Measurements from ENCODE around the gene TBC1D14. TPM values are rescaled to one million over a fixed set of nuclear protein-coding genes. Genes with fewer than 3 reads are reported as not detected.
A peak's percentile ranks its signal among the peaks of the same experiment; 100 is the strongest.

TBC1D14 gene
- total RNA-seq, 1 experiment from 2014 or later: 50.2 TPM

- H4K8ac ChIP-seq (replicated peaks; ENCODE audit: insufficient read length, low read depth, low read length): no peak overlapping the region
- H3T11ph ChIP-seq (ENCODE audit: low read length): no peak overlapping the region
- no peak overlapping the region for H3K23ac ChIP-seq (ENCODE audit: insufficient read length, low read depth, low read length)
- no peaks in the 10 kb centered on the region; the same call in 1 of the 2 replicates for H3K27me3 Mint-ChIP-seq (ENCODE audit: low read depth)
- no CpG with 5 or more reads among the region's 28 CpGs for WGBS (ENCODE audit: extremely low coverage, insufficient read length, low lambda C conversion rate)
- no peak overlapping the region for H3K56ac ChIP-seq (ENCODE audit: insufficient read length, low read depth, low read length)
- no peak for TF ChIP-seq CTCF (conservative IDR thresholded peaks at IDR 0.05)
- H3K4ac ChIP-seq (ENCODE audit: low read depth, low read length): no peak overlapping the region
- peak overlapping the region in 2 of 3 experiments; percentile 85 to 92; a peak in 1 of 7 replicates for H3K27ac Mint-ChIP-seq
- H4K5ac ChIP-seq (ENCODE audit: insufficient read length, low read depth, low read length): no peak overlapping the region
- H4K20me1 ChIP-seq (ENCODE audit: control insufficient read depth, insufficient read depth, insufficient read length): no peaks in the 10 kb centered on the region
- H3K27ac ChIP-seq (ENCODE audit: insufficient read length, low read depth, low read length): no peak overlapping the region
- H3K4me2 ChIP-seq (ENCODE audit: insufficient read depth, insufficient read length, low read length): no peak overlapping the region
- H3K14ac ChIP-seq (ENCODE audit: insufficient read depth, low read length): no peak overlapping the region; the same call in 1 of the 2 replicates
- H2BK120ac ChIP-seq (ENCODE audit: low read depth, low read length, poor library complexity, severe bottlenecking): no peak overlapping the region
- H3K4me1 Mint-ChIP-seq: peaks cover 7 to 15% of the 10 kb centered on the region in 2 experiments
- H2BK12ac ChIP-seq (ENCODE audit: insufficient read length, low read depth, low read length): no peak overlapping the region
- DNase-seq: no peak
- H2BK15ac ChIP-seq (ENCODE audit: low read depth, low read length): no peak overlapping the region
- H3K36me3 Mint-ChIP-seq (ENCODE audit: insufficient read depth in 1 of 3, low read depth in 3 of 3): peaks cover 24 to 64% (median 63%) of the 10 kb centered on the region in 3 experiments
- H3K4me3 Mint-ChIP-seq: no peak overlapping the region
- no peaks in the 10 kb centered on the region; the same call in 1 of the 2 replicates for H3K4me1 ChIP-seq (ENCODE audit: insufficient read depth, low read length)
- H4K91ac ChIP-seq (ENCODE audit: insufficient read length, low read depth, low read length): no peak overlapping the region
- no peaks in the 10 kb centered on the region for H3K79me2 ChIP-seq (ENCODE audit: insufficient read depth, low read length)
- no peak overlapping the region for H2BK20ac ChIP-seq (ENCODE audit: low read depth, low read length, poor library complexity, severe bottlenecking)
- no peak overlapping the region for H3K18ac ChIP-seq (ENCODE audit: insufficient read length, low read depth, low read length)
- H3K79me1 ChIP-seq (ENCODE audit: insufficient read depth, low read depth, low read length, poor library complexity, severe bottlenecking): no peaks in the 10 kb centered on the region
- H3K27me3 ChIP-seq (ENCODE audit: insufficient read depth, low read length): no peaks in the 10 kb centered on the region; the same call in 1 of the 2 replicates
- H3K23me2 ChIP-seq (ENCODE audit: insufficient read length, low read depth, low read length, poor library complexity, severe bottlenecking): no peaks in the 10 kb centered on the region
- H3K9ac ChIP-seq (ENCODE audit: extremely low read depth, insufficient read length, low read length): no peak overlapping the region
- H2AFZ ChIP-seq (ENCODE audit: low read length): no peak overlapping the region
- H2AK5ac ChIP-seq (ENCODE audit: insufficient read length, low read length): no peak overlapping the region
- H3K9me3 ChIP-seq (ENCODE audit: control insufficient read depth, low read depth, low read length): no peaks in the 10 kb centered on the region
- no peak overlapping the region for H2BK5ac ChIP-seq (ENCODE audit: insufficient read length, low read length)
- no peaks in the 10 kb centered on the region; a peak in 1 of 5 replicates for H3K9me3 Mint-ChIP-seq
Measured at GRCh38 chr4:7025040-7025602, 115.5 kb downstream of the TBC1D14 start.
